SW480 (cell line): Measurements from ENCODE around the gene SPINK7.

Experiments
- DNase-seq: peaks from one replicate; pipeline ENCODE4 v3.0.0-alpha.2; 2016; ENCODE audit warnings: low spot score

The SPINK7 gene

DNA sequence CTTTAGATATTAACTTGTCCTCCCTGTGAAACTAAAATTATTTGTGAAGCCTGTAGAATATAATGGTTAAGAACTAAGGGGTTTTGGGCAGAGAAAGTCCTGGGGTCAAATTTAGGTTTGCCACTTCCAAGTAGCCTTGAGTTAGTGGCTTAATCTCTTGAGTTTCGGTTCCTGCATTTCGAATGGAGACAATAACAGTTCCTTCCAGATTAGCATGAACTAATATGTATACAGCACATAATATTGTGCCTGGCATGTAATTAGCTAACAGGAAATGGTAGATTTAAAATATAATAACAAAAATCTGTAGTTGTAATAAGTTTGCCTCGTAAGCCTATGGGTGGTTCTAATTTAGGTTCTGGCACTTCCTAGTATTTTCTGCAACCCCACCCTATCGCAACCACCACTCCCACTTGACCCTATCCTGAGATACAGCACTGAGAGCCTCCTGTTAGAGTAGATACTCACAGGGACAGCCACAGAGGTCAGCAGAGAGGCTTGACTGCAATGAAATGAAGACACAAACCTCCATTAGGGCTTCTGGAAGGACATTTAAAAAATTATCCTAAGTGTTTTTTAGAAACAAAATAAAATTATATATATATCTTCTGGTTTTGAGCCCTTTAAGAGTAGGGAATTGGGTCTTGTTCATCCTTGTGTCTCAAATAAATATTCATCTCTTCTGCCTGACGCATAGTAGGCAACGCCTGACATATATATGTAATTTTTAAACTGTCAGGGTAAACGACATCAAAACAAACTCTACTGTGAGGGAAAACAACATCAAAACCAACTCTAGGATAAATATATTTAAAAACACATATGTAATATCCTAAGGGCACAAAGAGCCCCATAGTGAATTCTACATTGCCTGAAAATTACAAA, 31.6 kb downstream of the SPINK7 start:
- DNase-seq = no peak

GRCh38 chr5:148347706-148348105, 35.5 kb downstream of the SPINK7 start:
- no peak for DNase-seq

DNA sequence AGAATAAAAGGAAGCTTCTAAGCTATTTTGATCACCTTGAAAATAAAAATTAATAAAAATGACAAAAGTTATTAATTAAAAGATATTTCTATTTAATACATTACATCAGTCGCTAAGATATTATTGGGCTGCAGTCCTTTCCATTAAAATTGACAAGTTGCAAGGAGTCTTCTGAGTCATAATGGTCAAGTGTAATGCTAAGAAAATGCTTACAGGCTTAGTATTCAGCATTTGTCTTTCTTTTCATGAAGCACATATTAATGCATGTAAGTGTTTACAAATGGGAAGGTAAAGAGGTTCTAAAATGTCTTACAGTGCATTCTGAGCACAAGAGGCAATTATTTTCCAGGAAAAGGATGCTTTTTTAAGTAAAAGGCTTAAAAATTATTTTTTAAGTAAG, 40.5 kb downstream of the SPINK7 start:
- no peak for DNase-seq

- no peak for DNase-seq
Observed at GRCh38 chr5:148353634-148354033, 41.4 kb downstream of the SPINK7 start.

DNA sequence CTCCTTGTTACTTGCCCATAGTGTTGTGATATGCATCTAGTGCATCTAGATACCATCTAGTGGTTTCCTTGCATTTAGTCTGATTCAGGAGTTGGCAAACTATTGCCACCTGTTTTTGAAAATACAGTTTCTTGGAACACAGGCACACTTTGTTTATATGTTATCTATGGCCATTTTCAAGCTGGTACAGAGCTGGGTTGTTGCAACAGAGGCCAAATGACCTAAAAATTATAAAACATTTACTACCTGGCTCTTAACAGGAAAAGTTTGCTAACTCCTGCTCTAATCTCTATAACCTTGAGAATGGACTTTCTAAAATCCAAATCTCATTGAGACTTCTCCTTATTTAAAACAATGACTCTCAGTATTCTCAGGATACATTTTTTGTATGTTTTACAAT, 52.1 kb downstream of the SPINK7 start:
- DNase-seq = no peak
